ENCODE results near the gene RHOF.

RHOF gene

DNA sequence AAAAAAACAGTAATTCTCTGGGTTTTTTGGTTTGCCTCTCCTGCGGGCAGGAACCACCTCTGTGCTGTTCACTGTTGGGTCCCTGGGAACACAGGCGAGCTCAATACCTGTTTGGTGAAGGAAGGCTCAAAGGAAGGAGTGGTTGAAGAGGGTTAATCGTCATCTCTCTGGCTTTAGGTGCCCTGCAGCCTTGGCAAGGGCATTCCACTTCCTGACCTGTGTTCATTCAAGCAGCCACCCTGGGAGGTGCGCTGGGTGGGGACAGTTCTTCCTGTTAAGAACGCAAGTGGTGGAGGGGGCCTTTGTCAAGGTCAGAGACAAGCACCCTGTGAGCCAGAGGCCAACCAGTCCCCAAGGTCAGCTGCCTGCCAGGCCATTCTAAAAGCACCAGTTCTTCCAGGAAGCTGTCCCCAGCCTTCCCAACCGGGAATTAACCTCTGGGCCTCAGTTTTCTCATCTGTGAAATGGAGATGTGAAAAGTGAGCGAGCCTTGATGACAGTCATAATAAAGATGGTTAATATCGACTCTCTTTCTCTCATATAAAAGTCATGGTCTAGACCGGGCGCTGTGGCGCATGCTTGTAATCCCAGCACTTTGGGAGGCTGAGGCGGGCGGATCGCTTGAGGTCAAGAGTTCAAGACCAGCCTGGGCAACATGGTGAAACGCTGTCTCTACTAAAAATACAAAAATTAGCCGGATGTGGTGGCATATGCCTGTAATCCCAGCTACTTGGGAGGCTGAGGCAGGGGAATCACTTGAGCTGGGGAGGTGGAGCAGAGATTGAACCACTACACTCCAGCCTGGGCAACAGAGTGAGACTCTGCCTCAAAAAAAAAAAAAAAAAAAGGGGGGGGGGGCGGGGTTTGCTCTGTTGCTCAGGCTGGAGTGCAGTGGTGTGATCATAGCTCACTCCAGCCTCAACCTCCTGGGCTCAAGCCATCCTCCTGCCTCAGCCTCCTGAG lies 6.1 kb downstream of the RHOF start:
- no peak for DNase-seq (ENCODE audit: insufficient read length)
- TF ChIP-seq TAF1 (IDR thresholded peaks at IDR 0.05; ENCODE audit: borderline replicate concordance, low read depth, low read length) (no peak), POLR2AphosphoS5 (IDR thresholded peaks at IDR 0.05; ENCODE audit: low read depth, low read length) (no peak), POLR2A (IDR thresholded peaks at IDR 0.05; ENCODE audit: low read depth, low read length) (no peak)
- FAIRE-seq, result peak; percentile 5

DNA sequence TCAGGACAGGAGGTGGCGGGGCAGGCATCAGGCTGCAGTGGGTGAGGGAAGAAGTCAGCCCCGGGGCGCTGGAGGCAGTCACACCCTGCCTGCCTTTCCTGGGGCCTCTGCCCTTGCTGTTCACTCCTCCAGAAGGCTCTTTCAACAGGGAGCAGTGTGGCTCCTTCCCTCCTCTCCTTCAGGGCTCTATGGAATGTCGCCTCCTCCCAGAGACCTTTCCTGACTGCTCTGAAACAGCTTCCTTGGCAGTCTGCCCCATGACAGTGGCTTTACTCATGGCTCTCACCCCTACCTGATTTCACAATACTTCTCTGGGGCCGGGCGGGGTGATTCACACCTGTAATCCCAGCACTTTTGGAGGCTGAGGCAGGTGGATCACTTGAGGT lies 7.1 kb downstream of the RHOF start:
- DNase-seq (ENCODE audit: insufficient read length), result no peak

DNA sequence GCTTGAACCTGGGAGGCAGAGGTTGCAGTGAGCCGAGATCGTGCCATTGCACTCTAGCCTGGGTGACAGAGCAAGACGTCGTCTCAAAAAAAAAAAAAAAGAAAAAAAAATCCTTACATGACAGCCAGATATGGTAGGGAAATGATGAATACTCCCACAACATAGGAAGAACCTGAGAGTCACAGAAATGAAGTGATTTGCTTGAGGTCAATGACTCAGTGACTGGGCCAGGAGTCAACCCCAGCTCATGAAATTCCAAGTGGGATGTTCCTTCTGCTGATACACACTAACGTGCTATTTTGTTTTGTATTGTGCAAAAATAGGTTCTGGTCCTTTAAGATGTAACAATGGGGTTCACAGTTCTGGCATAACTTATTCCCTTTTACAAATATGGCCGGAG lies 9.0 kb downstream of the RHOF start:
- no peak for FAIRE-seq
- DNase-seq (ENCODE audit: insufficient read length), result no peak
- TF ChIP-seq POLR2A (IDR thresholded peaks at IDR 0.05; ENCODE audit: low read depth, low read length) (no peak), TAF1 (IDR thresholded peaks at IDR 0.05; ENCODE audit: borderline replicate concordance, low read depth, low read length) (no peak), POLR2AphosphoS5 (IDR thresholded peaks at IDR 0.05; ENCODE audit: low read depth, low read length) (no peak)

More for the DNA sequence above, 7.1 kb downstream of the RHOF start:
- FAIRE-seq, result no peak
- TF ChIP-seq POLR2AphosphoS5 (IDR thresholded peaks at IDR 0.05; ENCODE audit: low read depth, low read length) (no peak), TAF1 (IDR thresholded peaks at IDR 0.05; ENCODE audit: borderline replicate concordance, low read depth, low read length) (no peak), POLR2A (IDR thresholded peaks at IDR 0.05; ENCODE audit: low read depth, low read length) (no peak)

DNA sequence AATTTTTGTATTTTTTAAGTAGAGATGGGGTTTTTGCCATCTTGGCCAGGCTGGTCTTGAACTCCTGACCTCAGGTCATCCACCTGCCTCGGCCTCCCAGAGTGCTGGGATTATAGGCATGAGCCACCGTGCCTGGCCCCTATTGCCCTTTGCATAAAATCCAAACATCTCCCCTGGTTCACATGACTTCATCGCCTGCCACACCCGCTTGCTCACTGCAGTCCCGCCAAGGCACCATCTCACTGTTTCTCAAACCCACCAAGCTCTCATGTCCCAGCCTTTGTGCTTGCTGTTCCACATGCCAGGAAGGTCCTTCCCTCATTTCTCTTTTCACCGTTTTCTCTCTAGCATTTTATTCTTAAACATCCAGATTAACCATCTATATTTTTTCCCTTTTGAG lies 9.7 kb downstream of the RHOF start:
- FAIRE-seq, result no peak
- no peak for DNase-seq (ENCODE audit: insufficient read length)
- TF ChIP-seq TAF1 (IDR thresholded peaks at IDR 0.05; ENCODE audit: borderline replicate concordance, low read depth, low read length) (no peak), POLR2AphosphoS5 (IDR thresholded peaks at IDR 0.05; ENCODE audit: low read depth, low read length) (no peak), POLR2A (IDR thresholded peaks at IDR 0.05; ENCODE audit: low read depth, low read length) (no peak)

GRCh38 chr12:121781998-121782979 lies 11.2 kb downstream of the RHOF start:
- peak; percentile 79 for FAIRE-seq

DNA sequence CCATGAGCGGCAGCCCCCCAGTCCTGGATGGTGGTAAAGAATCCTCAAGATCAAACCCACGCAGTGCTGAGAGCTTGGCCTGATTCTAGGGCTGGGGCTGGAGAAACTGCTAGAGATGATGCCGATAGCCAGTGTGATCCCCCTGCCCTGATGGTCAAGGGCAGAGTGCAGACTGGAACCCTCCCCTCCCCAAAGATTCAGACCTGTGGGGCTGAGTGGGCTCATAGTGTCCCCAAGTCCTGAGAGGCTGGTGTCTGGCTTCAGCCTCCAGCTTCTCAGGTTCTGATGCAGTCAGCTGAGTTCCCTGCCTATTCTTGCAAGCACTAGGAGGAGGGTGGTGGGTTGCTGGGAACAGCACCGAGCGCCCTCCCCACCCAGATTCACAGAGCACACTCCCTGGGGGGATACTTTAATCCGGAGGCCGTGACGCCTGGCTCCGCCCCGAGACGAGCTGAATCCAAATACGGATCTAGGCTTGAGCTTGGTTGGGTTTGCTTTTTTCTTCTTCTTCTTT lies 11.9 kb downstream of the RHOF start:
- no peak for DNase-seq (ENCODE audit: insufficient read length)
- TF ChIP-seq POLR2A (IDR thresholded peaks at IDR 0.05; ENCODE audit: low read depth, low read length), result no peak
- TF ChIP-seq POLR2AphosphoS5 (IDR thresholded peaks at IDR 0.05; ENCODE audit: low read depth, low read length), result no peak
- TF ChIP-seq TAF1 (IDR thresholded peaks at IDR 0.05; ENCODE audit: borderline replicate concordance, low read depth, low read length), result no peak
- FAIRE-seq, result no peak

More at GRCh38 chr12:121781998-121782979, 11.2 kb downstream of the RHOF start:
- TF ChIP-seq TAF1 (IDR thresholded peaks at IDR 0.05; ENCODE audit: borderline replicate concordance, low read depth, low read length) (no peak), POLR2AphosphoS5 (IDR thresholded peaks at IDR 0.05; ENCODE audit: low read depth, low read length) (peak; percentile 50), POLR2A (IDR thresholded peaks at IDR 0.05; ENCODE audit: low read depth, low read length) (no peak)
- DNase-seq (ENCODE audit: insufficient read length), result no peak

DNA sequence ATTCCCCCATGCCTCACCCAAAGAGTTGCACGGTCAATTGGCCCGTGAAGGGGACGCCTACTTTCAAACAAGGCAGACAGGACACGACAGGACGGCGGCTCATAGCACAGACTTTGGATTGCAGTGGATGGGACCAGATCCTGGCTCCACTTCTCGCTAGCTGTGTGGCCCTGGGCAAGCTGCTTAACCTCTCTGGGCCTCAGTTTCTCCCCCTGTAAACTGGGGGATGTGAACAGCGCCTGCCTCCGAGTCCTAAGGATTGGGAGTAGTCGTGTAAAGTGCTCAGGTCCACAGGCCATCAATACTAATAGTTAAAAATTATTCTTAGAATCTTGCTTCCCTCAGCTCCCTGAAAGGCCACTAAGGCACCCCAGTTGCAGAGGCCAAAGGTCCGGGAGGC lies 13.1 kb downstream of the RHOF start:
- no peak for TF ChIP-seq POLR2A (IDR thresholded peaks at IDR 0.05; ENCODE audit: low read depth, low read length)
- no peak for TF ChIP-seq TAF1 (IDR thresholded peaks at IDR 0.05; ENCODE audit: borderline replicate concordance, low read depth, low read length)
- TF ChIP-seq POLR2AphosphoS5 (IDR thresholded peaks at IDR 0.05; ENCODE audit: low read depth, low read length), result no peak
- DNase-seq (ENCODE audit: insufficient read length), result no peak
- no peak for FAIRE-seq

DNA sequence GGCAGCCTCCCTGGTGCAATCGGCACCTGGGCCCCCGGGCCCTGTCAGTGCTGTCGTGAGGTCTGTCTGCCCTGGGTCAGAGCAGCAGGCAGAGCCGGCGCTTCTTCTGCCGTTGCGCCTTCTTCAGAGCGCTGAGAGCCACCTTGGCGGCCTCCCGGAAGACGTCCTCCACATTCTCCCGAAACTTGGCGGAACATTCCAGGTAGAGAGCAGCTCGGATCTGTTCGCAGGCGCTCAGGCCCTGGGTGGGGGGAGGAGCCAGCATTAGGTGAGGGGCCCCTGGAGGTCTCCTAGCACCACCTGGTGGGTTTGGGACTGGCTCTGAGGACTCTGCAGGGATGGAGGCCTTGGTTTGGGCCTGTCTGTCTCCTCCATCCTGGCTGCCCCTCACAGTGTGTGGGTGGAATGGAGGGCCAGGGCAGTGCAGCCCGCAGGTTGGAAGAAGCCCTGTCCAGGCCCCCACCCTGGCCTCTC lies 14.0 kb downstream of the RHOF start:
- FAIRE-seq, result no peak

GRCh38 chr12:121778567-121779421 lies 14.7 kb downstream of the RHOF start:
- no peak for TF ChIP-seq TAF1 (IDR thresholded peaks at IDR 0.05; ENCODE audit: borderline replicate concordance, low read depth, low read length)
- TF ChIP-seq POLR2A (IDR thresholded peaks at IDR 0.05; ENCODE audit: low read depth, low read length), result 0 out of 2 replicates have a peak, but pooled peaks have one; percentile 26
- TF ChIP-seq POLR2AphosphoS5 (IDR thresholded peaks at IDR 0.05; ENCODE audit: low read depth, low read length), result no peak
- FAIRE-seq (no peak), DNase-seq (ENCODE audit: insufficient read length) (no peak)

More for the DNA sequence above, 14.0 kb downstream of the RHOF start:
- TF ChIP-seq TAF1 (IDR thresholded peaks at IDR 0.05; ENCODE audit: borderline replicate concordance, low read depth, low read length) (no peak), POLR2AphosphoS5 (IDR thresholded peaks at IDR 0.05; ENCODE audit: low read depth, low read length) (no peak), POLR2A (IDR thresholded peaks at IDR 0.05; ENCODE audit: low read depth, low read length) (no peak)
- no peak for DNase-seq (ENCODE audit: insufficient read length)

Measured in GM12892 (cell line).